Measurements from ENCODE around the gene TIMP4. TPM values are rescaled to one million over a fixed set of nuclear protein-coding genes. Genes with fewer than 3 reads are reported as not detected.

The TIMP4 gene
- total RNA-seq, 1 experiment from 2014 or later = 8.4 TPM

DNA sequence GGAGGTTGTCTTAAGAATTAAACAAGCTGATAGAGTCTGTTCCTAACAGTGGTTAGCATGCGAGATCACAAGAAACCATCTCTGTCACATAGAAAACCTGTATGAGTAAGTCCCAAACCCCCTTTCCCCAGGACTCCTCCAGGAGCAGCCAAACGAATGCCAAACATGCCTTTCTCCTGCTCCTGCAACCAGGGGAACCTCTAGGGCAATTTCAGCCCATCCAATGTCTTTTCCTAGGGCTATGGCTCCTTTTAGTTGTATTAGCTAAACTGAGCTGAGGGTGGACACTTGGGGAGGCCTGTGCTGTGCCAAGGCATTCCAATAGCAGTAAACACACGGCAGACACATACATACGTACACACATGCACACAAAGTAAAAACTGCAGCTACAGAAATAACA, 36.5 kb upstream of the TIMP4 start:
- peaks cover 4 to 7% of the 10 kb centered on the region in 2 experiments; a peak in 1 of 4 replicates for H3K4me1 Mint-ChIP-seq
- no peak overlapping the region for H3K56ac ChIP-seq (ENCODE audit: insufficient read length, low read depth, low read length)
- no peak overlapping the region for H2BK5ac ChIP-seq (ENCODE audit: insufficient read length, low read length)
- H3K23me2 ChIP-seq (ENCODE audit: insufficient read length, low read depth, low read length, poor library complexity, severe bottlenecking) = no peaks in the 10 kb centered on the region
- no peak overlapping the region for H4K91ac ChIP-seq (ENCODE audit: insufficient read length, low read depth, low read length)
- H3K4me3 Mint-ChIP-seq = no peak overlapping the region
- H3K9me3 ChIP-seq (ENCODE audit: control insufficient read depth, low read depth, low read length) = no peaks in the 10 kb centered on the region
- H3K27ac ChIP-seq (ENCODE audit: insufficient read length, low read depth, low read length) = no peak overlapping the region
- H2AFZ ChIP-seq (ENCODE audit: low read length) = no peak overlapping the region
- TF ChIP-seq, protein P1, sequence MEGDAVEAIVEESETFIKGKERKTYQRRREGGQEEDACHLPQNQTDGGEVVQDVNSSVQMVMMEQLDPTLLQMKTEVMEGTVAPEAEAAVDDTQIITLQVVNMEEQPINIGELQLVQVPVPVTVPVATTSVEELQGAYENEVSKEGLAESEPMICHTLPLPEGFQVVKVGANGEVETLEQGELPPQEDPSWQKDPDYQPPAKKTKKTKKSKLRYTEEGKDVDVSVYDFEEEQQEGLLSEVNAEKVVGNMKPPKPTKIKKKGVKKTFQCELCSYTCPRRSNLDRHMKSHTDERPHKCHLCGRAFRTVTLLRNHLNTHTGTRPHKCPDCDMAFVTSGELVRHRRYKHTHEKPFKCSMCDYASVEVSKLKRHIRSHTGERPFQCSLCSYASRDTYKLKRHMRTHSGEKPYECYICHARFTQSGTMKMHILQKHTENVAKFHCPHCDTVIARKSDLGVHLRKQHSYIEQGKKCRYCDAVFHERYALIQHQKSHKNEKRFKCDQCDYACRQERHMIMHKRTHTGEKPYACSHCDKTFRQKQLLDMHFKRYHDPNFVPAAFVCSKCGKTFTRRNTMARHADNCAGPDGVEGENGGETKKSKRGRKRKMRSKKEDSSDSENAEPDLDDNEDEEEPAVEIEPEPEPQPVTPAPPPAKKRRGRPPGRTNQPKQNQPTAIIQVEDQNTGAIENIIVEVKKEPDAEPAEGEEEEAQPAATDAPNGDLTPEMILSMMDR (conservative IDR thresholded peaks at IDR 0.05) = no peak
- H3K23ac ChIP-seq (ENCODE audit: insufficient read length, low read depth, low read length) = no peak overlapping the region
- no peak overlapping the region for H3K27ac Mint-ChIP-seq
- no peak overlapping the region for H3K4me2 ChIP-seq (ENCODE audit: insufficient read depth, insufficient read length, low read length)
- no peaks in the 10 kb centered on the region for H3K27me3 ChIP-seq (ENCODE audit: insufficient read depth, low read length)
- no peaks in the 10 kb centered on the region for H4K20me1 ChIP-seq (ENCODE audit: control insufficient read depth, insufficient read depth, insufficient read length)
- H4K5ac ChIP-seq (ENCODE audit: insufficient read length, low read depth, low read length) = no peak overlapping the region
- no peaks in the 10 kb centered on the region for H3K79me1 ChIP-seq (ENCODE audit: insufficient read depth, low read depth, low read length, poor library complexity, severe bottlenecking)
- no peaks in the 10 kb centered on the region for H3K4me1 ChIP-seq (ENCODE audit: insufficient read depth, low read length)
- no peak overlapping the region for H3K9ac ChIP-seq (ENCODE audit: extremely low read depth, insufficient read length, low read length)
- H2BK12ac ChIP-seq (ENCODE audit: insufficient read length, low read depth, low read length) = no peak overlapping the region
- WGBS (ENCODE audit: extremely low coverage, insufficient read length, low lambda C conversion rate) = no CpG with 5 or more reads among the region's 4 CpGs
- H3T11ph ChIP-seq (ENCODE audit: low read length) = no peak overlapping the region
- no peaks in the 10 kb centered on the region; a peak in 1 of 7 replicates for H3K36me3 Mint-ChIP-seq (ENCODE audit: insufficient read depth in 1 of 3, low read depth in 3 of 3)
- no peak overlapping the region for H3K18ac ChIP-seq (ENCODE audit: insufficient read length, low read depth, low read length)
- no peak overlapping the region for H2BK120ac ChIP-seq (ENCODE audit: low read depth, low read length, poor library complexity, severe bottlenecking)
- H3K27me3 Mint-ChIP-seq (ENCODE audit: low read depth) = no peaks in the 10 kb centered on the region
- no peaks in the 10 kb centered on the region for H3K79me2 ChIP-seq (ENCODE audit: insufficient read depth, low read length)
- H3K4ac ChIP-seq (ENCODE audit: low read depth, low read length) = no peak overlapping the region
- H2BK20ac ChIP-seq (ENCODE audit: low read depth, low read length, poor library complexity, severe bottlenecking) = no peak overlapping the region
- DNase-seq = no peak
- no peak overlapping the region for H2BK15ac ChIP-seq (ENCODE audit: low read depth, low read length)
- no peak overlapping the region for H3K14ac ChIP-seq (ENCODE audit: insufficient read depth, low read length)
- H4K8ac ChIP-seq (replicated peaks; ENCODE audit: insufficient read length, low read depth, low read length) = no peak overlapping the region
- no peak overlapping the region for H2AK5ac ChIP-seq (ENCODE audit: insufficient read length, low read length)
- H3K9me3 Mint-ChIP-seq = no peaks in the 10 kb centered on the region
